PC-3 (cell line): ENCODE measurements around the gene HPX. TPM values are rescaled to one million over a fixed set of nuclear protein-coding genes. Genes with fewer than 3 reads are reported as not detected.

Experiments used
- ATAC-seq: fragments of 200-7000 bp; cut with Tn5 transposase; 2 replicates; pipeline ENCODE4 v1.9.1; 2020; ENCODE audit warnings: mild to moderate bottlenecking, moderate library complexity
- BruUV-seq: library from RNA; stranded (reverse); fragments of 400-500 nt; replicated peaks from 2 replicates; lab custom pipeline; 2021; lab: Mats Ljungman, UMichigan
- CTCF ChIA-PET: fragments of 300-600 bp; sonication (Branson Sonifier 250); formaldehyde crosslinking; loops from one replicate; lab custom pipeline; 2022; ENCODE audit warnings: antibody characterized with exemption; lab: Charles Lee
- POLR2A ChIA-PET: fragments of 300-600 bp; sonication (Branson Sonifier 250); formaldehyde crosslinking; loops from one replicate; lab custom pipeline; 2022; ENCODE audit warnings: antibody characterized with exemption; ENCODE audit not compliant: unreplicated experiment; lab: Charles Lee
- DNase-seq: peaks from one replicate; pipeline ENCODE4 v3.0.0-alpha.2; 2015
- H2AFZ ChIP-seq: fragments of 300-600 bp; sonication (generic); 2 replicates; pipeline ENCODE4 v1.6.0; 2016; ENCODE audit warnings: antibody characterized with exemption, low read length
- H3F3A ChIP-seq: fragments of 300-600 bp; sonication (generic); one replicate; pipeline ENCODE4 v1.6.0; 2017; ENCODE audit warnings: antibody characterized with exemption, low read length, control low read depth, mild to moderate bottlenecking; ENCODE audit not compliant: unreplicated experiment
- H3K27ac ChIP-seq: fragments of 300-600 bp; sonication (generic); 2 replicates; pipeline ENCODE4 v1.5.1; 2016; ENCODE audit warnings: mild to moderate bottlenecking, low read length
- H3K27me3 ChIP-seq: fragments of 300-600 bp; sonication (generic); 2 replicates; pipeline ENCODE4 v1.6.1; 2016; ENCODE audit warnings: low read length, mixed read lengths
- H3K36me3 ChIP-seq: fragments of 300-600 bp; sonication (generic); 2 replicates; pipeline ENCODE4 v1.6.1; 2016; ENCODE audit warnings: low read depth, mixed run types, low read length, mixed read lengths
- H3K4me1 ChIP-seq: fragments of 300-600 bp; sonication (generic); 2 replicates; pipeline ENCODE4 v1.5.1; 2016; ENCODE audit warnings: low read length; ENCODE audit not compliant: insufficient read depth
- H3K4me2 ChIP-seq: fragments of 300-600 bp; sonication (generic); 2 replicates; pipeline ENCODE4 v1.6.0; 2016; ENCODE audit warnings: low read length
- H3K4me3 ChIP-seq: fragments of 300-600 bp; sonication (generic); 2 replicates; pipeline ENCODE4 v1.5.1; 2016; ENCODE audit warnings: mild to moderate bottlenecking, low read length, mixed read lengths
- H3K79me2 ChIP-seq: fragments of 300-600 bp; sonication (generic); 2 replicates; pipeline ENCODE4 v1.6.1; 2017; ENCODE audit warnings: low read length, mixed read lengths
- H3K9ac ChIP-seq: fragments of 300-600 bp; sonication (generic); 2 replicates; pipeline ENCODE4 v1.6.0; 2016; ENCODE audit warnings: mild to moderate bottlenecking, low read length
- H3K9me2 ChIP-seq: fragments of 300-600 bp; sonication (generic); replicated peaks from 2 replicates; pipeline ENCODE4 v1.6.1; 2016; ENCODE audit warnings: mixed run types, low read length, mixed read lengths
- H3K9me3 ChIP-seq: fragments of 300-600 bp; sonication (generic); 2 replicates; pipeline ENCODE4 v1.6.1; 2016; ENCODE audit warnings: low read length, mixed read lengths
- H4K20me1 ChIP-seq: fragments of 300-600 bp; sonication (generic); 2 replicates; pipeline ENCODE4 v1.6.1; 2016; ENCODE audit warnings: low read length, mixed read lengths
- CTCF ChIP-seq: fragments of 300-600 bp; sonication (generic); conservative IDR thresholded peaks from 2 replicates; pipeline ENCODE4 v1.5.1; 2017; ENCODE audit warnings: antibody characterized with exemption, low read depth, mild to moderate bottlenecking, low read length
- EZH2 ChIP-seq: fragments of 300-600 bp; sonication (generic); IDR thresholded peaks from one replicate; pipeline ENCODE4 v1.6.1; 2017; ENCODE audit warnings: antibody characterized with exemption, mild to moderate bottlenecking, low read length; ENCODE audit not compliant: unreplicated experiment
- EZH2phosphoT487 ChIP-seq: fragments of 300-600 bp; sonication (generic); IDR thresholded peaks from 2 replicates; pipeline ENCODE4 v1.6.1; 2018; ENCODE audit warnings: mild to moderate bottlenecking, antibody characterized with exemption, low read length, borderline replicate concordance
- intact Hi-C: fragments of 100-400 bp; cut with micrococcal nuclease; formaldehyde crosslinking; loops from 2 replicates; pipeline ENCODE4 v1.9.0; 2023
- total RNA-seq: library from RNA; depleted of rRNA; stranded (reverse); fragments of >200 nt; gene quantifications from 2 replicates; pipeline ENCODE4 v1.2.3, GENCODE V29; 2014

HPX gene
- total RNA-seq, 1 experiment from 2014 or later, result 1.6 TPM

GRCh38 chr11:6474806-6475500 lies 34.2 kb upstream of the HPX start:
- no peak for TF ChIP-seq EZH2
- Histone ChIP-seq H3K9me3 (no peaks in the 10 kb centered on the region), H3K27me3 (no peaks in the 10 kb centered on the region), H3K79me2 (peaks cover 11% of the 10 kb centered on the region), H3K36me3 (peaks cover 15% of the 10 kb centered on the region; the same call in 1 of the 2 replicates), H2AFZ (no peak overlapping the region), H4K20me1 (no peaks in the 10 kb centered on the region), H3K27ac (peak overlapping the region; percentile 84), H3K9ac (peak overlapping the region; percentile 74; the same call in 1 of the 2 replicates), H3K4me1 (peaks cover 30% of the 10 kb centered on the region), H3K4me3 (peak overlapping the region; percentile 69; the same call in 1 of the 2 replicates), H3K4me2 (peak overlapping the region; percentile 87), H3F3A (no peaks in the 10 kb centered on the region), H3K9me2 (no peaks in the 10 kb centered on the region)
- intact Hi-C loops, result loop anchor here (2.0 kb wide), 1 partner anchor 84 kb away; the partner anchor contains the start of gene SMPD1
- ChIA-PET POLR2A (no interaction called here), CTCF (interaction anchor here (0.6 to 1.8 kb wide), 4 partner anchors 25 to 172 kb away, joined by 3 to 6 read pairs (median 4); no protein-coding TSS in a partner anchor)
- ATAC-seq, result no peak
- BruUV-seq, result no TSS peak
- DNase-seq, result no peak

- peak overlapping the region; percentile 84 for H3K27ac ChIP-seq
- no peaks in the 10 kb centered on the region for H3F3A ChIP-seq
- H3K27me3 ChIP-seq, result no peaks in the 10 kb centered on the region
- H3K9me3 ChIP-seq, result no peaks in the 10 kb centered on the region
- ATAC-seq (peak; percentile 1; the same call in 1 of the 2 replicates), DNase-seq (no peak)
- intact Hi-C loops, result loop anchor here (2.0 kb wide), 1 partner anchor 84 kb away; the partner anchor contains the start of gene SMPD1
- peaks cover 5% of the 10 kb centered on the region for H3K79me2 ChIP-seq
- peak overlapping the region; percentile 87 for H3K4me2 ChIP-seq
- TF ChIP-seq EZH2phosphoT487 (no peak), CTCF (no peak), EZH2 (no peak)
- TSS peak; percentile 96 for BruUV-seq
- H2AFZ ChIP-seq, result peak overlapping the region; percentile 70
- ChIA-PET CTCF (interaction anchor here (1.0 to 1.6 kb wide), 3 partner anchors 31 to 95 kb away, joined by 4 to 5 read pairs (median 4); no protein-coding TSS in a partner anchor), POLR2A (interaction anchor here (0.5 kb wide), 1 partner anchor 423 kb away, joined by 3 read pairs; no protein-coding TSS in a partner anchor)
- no peaks in the 10 kb centered on the region for H3K9me2 ChIP-seq
- H3K4me1 ChIP-seq, result peaks cover 28% of the 10 kb centered on the region
- peak overlapping the region; percentile 74 for H3K9ac ChIP-seq
- peaks cover 13% of the 10 kb centered on the region; the same call in 1 of the 2 replicates for H3K36me3 ChIP-seq
- H3K4me3 ChIP-seq, result peak overlapping the region; percentile 69
- no peaks in the 10 kb centered on the region for H4K20me1 ChIP-seq
These were observed 33.6 kb upstream of the HPX start for GRCh38 chr11:6474413-6474792.

GRCh38 chr11:6473451-6474412 lies 32.9 kb upstream of the HPX start, which contains the start of gene TRIM3:
TSS of gene TRIM3 (minus strand) at chr11:6473941. CDS start at chr11:6465695, 8,246 bp downstream.
- BruUV-seq, result no TSS peak
- Histone ChIP-seq H3K4me3 (peak within 1 kb of the TSS; percentile 95), H3K9me2 (no peaks in the 10 kb centered on the region), H3F3A (no peaks in the 10 kb centered on the region), H3K4me2 (peak within 1 kb of the TSS; percentile 99), H2AFZ (peak within 1 kb of the TSS; percentile 93), H4K20me1 (no peaks in the 10 kb centered on the region), H3K9me3 (no peaks in the 10 kb centered on the region), H3K79me2 (no peaks in the 10 kb centered on the region), H3K9ac (peak within 1 kb of the TSS; percentile 76), H3K36me3 (peaks cover 7% of the 10 kb centered on the region; the same call in 1 of the 2 replicates), H3K27me3 (no peaks in the 10 kb centered on the region), H3K27ac (peak within 1 kb of the TSS; percentile 84), H3K4me1 (peaks cover 28% of the 10 kb centered on the region)
- ChIA-PET POLR2A (interaction anchor here (0.5 to 0.6 kb wide), 2 partner anchors 270 to 423 kb away, joined by 3 to 6 read pairs; no protein-coding TSS in a partner anchor), CTCF (interaction anchor here (1.0 to 1.6 kb wide), 4 partner anchors 30 to 94 kb away, joined by 3 to 5 read pairs (median 4); no protein-coding TSS in a partner anchor)
- DNase-seq (peak; percentile 82), ATAC-seq (peak; percentile 73)
- intact Hi-C loops, result loop anchor here (2.0 kb wide), 1 partner anchor 83 kb away; the partner anchor contains the start of gene SMPD1
- peak; percentile 49; the same call in 1 of the 2 replicates for TF ChIP-seq CTCF
- no peak for TF ChIP-seq EZH2
- no peak for TF ChIP-seq EZH2phosphoT487
